SU-DHL-6 (cell line): ENCODE results near the gene EMX1.

Experiments used
- H2AFZ ChIP-seq: fragments of 200-600 bp; sonication (generic); 2 replicates; pipeline ENCODE4 v1.6.1; 2014; ENCODE audit warnings: low read depth, mild to moderate bottlenecking, moderate library complexity, mixed read lengths, antibody characterized with exemption, low read length; ENCODE audit not compliant: severe bottlenecking
- H3F3A ChIP-seq: fragments of 200-600 bp; shearing (Covaris generic); 2 replicates; pipeline ENCODE4 v1.6.0; 2016; ENCODE audit warnings: antibody characterized with exemption, mild to moderate bottlenecking; ENCODE audit not compliant: insufficient read depth
- H3K27ac ChIP-seq: fragments of 200-600 bp; sonication (generic); 2 replicates; pipeline ENCODE4 v1.5.1; 2016; ENCODE audit warnings: low read depth, mild to moderate bottlenecking, low read length, moderate library complexity, mixed read lengths
- H3K27me3 ChIP-seq: fragments of 200-600 bp; sonication (generic), shearing (Covaris generic); 2 replicates; pipeline ENCODE4 v1.6.0; 2014; ENCODE audit warnings: mild to moderate bottlenecking, low read length
- H3K36me3 ChIP-seq: fragments of 200-600 bp; sonication (generic); 2 replicates; pipeline ENCODE4 v1.6.1; 2014; ENCODE audit warnings: mild to moderate bottlenecking, low read length, mixed read lengths
- H3K4me2 ChIP-seq: fragments of 300-600, 200-600 bp; shearing (Covaris generic), sonication (generic); 2 replicates; pipeline ENCODE4 v1.6.0; 2014; ENCODE audit warnings: low read length, low read depth, mild to moderate bottlenecking; ENCODE audit not compliant: poor library complexity, severe bottlenecking
- H3K4me3 ChIP-seq: fragments of 200-600 bp; sonication (generic); 2 replicates; pipeline ENCODE4 v1.5.1; 2014; ENCODE audit warnings: antibody characterized with exemption, low read length, mild to moderate bottlenecking, mixed read lengths; ENCODE audit not compliant: insufficient read depth, poor library complexity, severe bottlenecking
- H3K79me2 ChIP-seq: fragments of 200-600 bp; sonication (generic); 2 replicates; pipeline ENCODE4 v1.6.1; 2014; ENCODE audit warnings: mild to moderate bottlenecking, low read length, moderate library complexity; ENCODE audit not compliant: insufficient read depth
- H3K9ac ChIP-seq: fragments of 200-600 bp; sonication (generic); 2 replicates; pipeline ENCODE4 v1.7.0; 2014; ENCODE audit warnings: mild to moderate bottlenecking, low read length
- H3K9me2 ChIP-seq: fragments of 200-600 bp; sonication (generic); replicated peaks from 2 replicates; pipeline ENCODE4 v1.6.1; 2014; ENCODE audit warnings: low read length; ENCODE audit not compliant: insufficient read depth
- H3K9me3 ChIP-seq: fragments of 200-600 bp; sonication (generic); 2 replicates; pipeline ENCODE4 v1.6.1; 2014; ENCODE audit warnings: low read length, mixed read lengths; ENCODE audit not compliant: insufficient read depth
- H4K20me1 ChIP-seq: fragments of 200-600 bp; sonication (generic); 2 replicates; pipeline ENCODE4 v1.6.1; 2014; ENCODE audit warnings: low read depth, mild to moderate bottlenecking, antibody characterized with exemption, low read length, moderate library complexity, mixed read lengths
- CTCF ChIP-seq: fragments of 200-600 bp; sonication (generic); IDR thresholded peaks from one replicate; pipeline ENCODE4 v1.5.1; 2017; ENCODE audit warnings: antibody characterized with exemption, mild to moderate bottlenecking, low read length, moderate library complexity; ENCODE audit not compliant: insufficient read depth, poor library complexity, severe bottlenecking
- EZH2phosphoT487 ChIP-seq: fragments of 200-600 bp; sonication (generic), shearing (Covaris generic); conservative IDR thresholded peaks from 2 replicates; pipeline ENCODE4 v1.6.1; 2018; ENCODE audit warnings: mild to moderate bottlenecking, antibody characterized with exemption, low read length, moderate library complexity, mixed read lengths

The EMX1 gene

DNA sequence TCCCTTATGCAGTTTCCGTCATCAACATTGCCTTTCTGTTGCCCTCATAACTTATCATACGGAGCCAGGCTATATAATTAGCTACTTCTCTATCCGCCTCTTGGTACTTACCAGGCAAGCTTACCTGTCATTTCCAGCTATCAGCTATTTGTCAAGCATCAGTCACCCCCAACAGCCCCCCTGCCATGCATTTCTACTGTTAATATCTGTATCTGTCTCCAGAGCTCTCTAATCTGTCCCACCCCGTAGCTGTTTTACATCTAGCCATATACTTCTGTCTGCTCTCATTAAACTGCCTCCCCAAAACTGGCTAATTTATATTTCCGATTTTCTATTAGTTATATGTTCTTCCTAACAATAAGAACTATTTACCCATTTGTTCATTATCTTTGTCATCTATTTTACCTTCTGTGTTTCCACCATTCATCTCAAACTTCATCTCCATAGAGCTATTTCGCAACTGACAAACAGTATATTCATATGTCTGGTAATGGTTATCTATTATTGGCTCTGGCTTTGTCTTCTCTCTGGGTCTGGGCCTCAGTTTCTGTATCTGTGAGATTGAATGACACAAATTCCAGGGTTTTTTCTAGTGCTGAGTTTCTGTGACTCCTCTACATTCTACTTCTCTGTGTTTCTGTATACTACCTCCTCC lies 9.6 kb downstream of the EMX1 start:
- Histone ChIP-seq H3K4me2 (no peak overlapping the region), H3K27ac (no peak overlapping the region), H3K9me3 (no peaks in the 10 kb centered on the region), H3K27me3 (no peaks in the 10 kb centered on the region), H3K9me2 (no peaks in the 10 kb centered on the region), H3K79me2 (no peaks in the 10 kb centered on the region), H3K9ac (no peak overlapping the region), H3K36me3 (no peaks in the 10 kb centered on the region), H3K4me3 (no peak overlapping the region), H2AFZ (no peak overlapping the region), H3F3A (no peaks in the 10 kb centered on the region), H4K20me1 (no peaks in the 10 kb centered on the region)
- no peak for TF ChIP-seq CTCF
- no peak for TF ChIP-seq EZH2phosphoT487

DNA sequence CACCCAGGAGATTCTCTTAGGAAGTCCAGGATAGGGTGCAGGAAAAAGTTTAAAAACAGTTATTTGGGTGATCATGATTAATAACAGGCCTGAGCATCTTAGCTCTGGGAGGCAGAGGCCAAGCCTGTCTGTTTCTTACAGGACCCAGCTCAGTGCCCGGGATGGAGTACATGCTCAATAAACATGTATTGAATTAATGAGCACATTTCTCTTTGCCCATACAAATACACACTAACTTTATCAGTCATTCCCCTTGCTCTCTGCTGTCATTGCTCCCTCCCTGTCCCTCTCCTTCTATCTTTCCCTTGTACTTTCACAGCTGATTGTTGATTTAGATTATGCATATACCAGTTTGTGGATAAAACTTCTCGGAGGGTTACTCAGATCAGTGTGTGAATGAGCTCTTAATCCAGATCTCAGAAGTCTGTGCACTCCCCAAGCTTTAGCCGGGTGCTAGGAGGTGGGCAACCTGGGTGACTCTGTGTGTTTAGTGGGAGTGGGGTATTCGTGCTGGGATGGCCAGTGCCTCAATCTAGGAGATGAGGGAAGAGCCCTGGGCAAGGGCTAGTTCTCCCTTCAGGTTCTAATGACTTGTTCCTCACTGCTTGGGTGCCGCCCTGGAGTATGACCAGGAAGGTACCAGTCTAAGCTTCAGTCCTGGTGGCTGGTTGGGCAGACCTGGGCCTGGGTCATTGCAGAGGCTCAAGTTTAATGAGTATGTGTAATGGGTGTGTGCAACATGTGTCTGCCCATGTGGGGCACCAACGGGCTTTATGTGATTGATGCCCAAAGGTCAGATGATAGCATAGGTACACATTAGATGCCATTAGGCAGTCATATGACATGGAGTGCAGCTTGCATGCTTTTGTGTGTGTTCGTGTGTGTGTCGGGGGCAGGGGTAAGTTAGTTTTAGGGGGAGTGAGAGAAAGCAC lies 10.6 kb downstream of the EMX1 start:
- no peaks in the 10 kb centered on the region for H3K9me2 ChIP-seq
- H3K4me2 ChIP-seq: no peak overlapping the region
- H2AFZ ChIP-seq: no peak overlapping the region
- no peak overlapping the region for H3K9ac ChIP-seq
- H3K9me3 ChIP-seq: no peaks in the 10 kb centered on the region
- no peaks in the 10 kb centered on the region for H3K79me2 ChIP-seq
- H4K20me1 ChIP-seq: no peaks in the 10 kb centered on the region
- no peak overlapping the region for H3K27ac ChIP-seq
- H3F3A ChIP-seq: no peaks in the 10 kb centered on the region
- H3K4me3 ChIP-seq: no peak overlapping the region
- H3K27me3 ChIP-seq: no peaks in the 10 kb centered on the region
- H3K36me3 ChIP-seq: no peaks in the 10 kb centered on the region
- TF ChIP-seq CTCF: no peak
- no peak for TF ChIP-seq EZH2phosphoT487

DNA sequence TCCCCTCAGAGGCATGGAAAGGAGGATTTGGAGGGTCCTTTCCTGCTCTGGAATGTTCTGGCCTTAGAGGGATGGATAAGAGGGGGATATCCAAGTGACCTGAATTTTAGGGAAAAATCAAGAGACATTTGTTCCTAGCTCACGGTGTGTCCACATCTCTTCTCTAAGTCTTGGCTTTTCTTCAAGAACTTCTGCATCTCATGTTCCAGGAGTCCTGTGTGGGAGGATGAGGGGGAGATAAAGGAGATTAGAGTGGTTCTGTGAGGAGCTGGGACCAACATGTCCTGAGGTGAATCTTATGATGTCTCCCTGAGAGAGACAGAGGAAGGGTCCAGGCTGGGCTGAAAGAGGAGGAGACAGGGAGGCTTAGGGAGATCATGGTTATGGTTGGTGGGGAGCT lies 11.7 kb downstream of the EMX1 start:
- Histone ChIP-seq H3K9ac (no peak overlapping the region), H3K36me3 (no peaks in the 10 kb centered on the region), H3K79me2 (no peaks in the 10 kb centered on the region), H3K9me3 (no peaks in the 10 kb centered on the region), H3K4me3 (no peak overlapping the region), H3F3A (no peaks in the 10 kb centered on the region), H3K27me3 (no peaks in the 10 kb centered on the region), H3K4me2 (no peak overlapping the region), H4K20me1 (no peaks in the 10 kb centered on the region), H3K9me2 (no peaks in the 10 kb centered on the region), H2AFZ (no peak overlapping the region), H3K27ac (no peak overlapping the region)
- TF ChIP-seq CTCF (no peak), EZH2phosphoT487 (no peak)
